Measurements from ENCODE around the gene FCHSD2. TPM values are rescaled to one million over a fixed set of nuclear protein-coding genes. Genes with fewer than 3 reads are reported as not detected.
A peak's percentile ranks its signal among the peaks of the same experiment; 100 is the strongest.
"Not testable (repeated sequence)": the region's sequence is repeated elsewhere in the genome, so short reads cannot be mapped to it uniquely, and the experiment has no call there.

The FCHSD2 gene
- total RNA-seq, 6 experiments from 2014 or later: 10.8 to 25.9 (median 17.8) TPM

GRCh38 chr11:72984453-72985077 is 157.6 kb downstream of the FCHSD2 start:
- intact Hi-C loops (cut with DNase I): no loop called here
- Histone ChIP-seq H3K4me3 (no peak overlapping the region), H3K27me3 (no peaks in the 10 kb centered on the region), H3K36me3 (peaks cover 0 to 8% (median 4%) of the 10 kb centered on the region in 4 donors), H3K27ac (no peak overlapping the region), H3K4me1 (no peaks in the 10 kb centered on the region), H3K9me3 (no peaks in the 10 kb centered on the region)
- ATAC-seq: no peak
- TF ChIP-seq POLR2A (IDR thresholded peaks at IDR 0.05) (no peak), CTCF (IDR thresholded peaks at IDR 0.05) (no peak)
- WGBS (ENCODE audit: insufficient coverage, low coverage, low lambda C conversion rate, missing lambda C conversion rate): 80% methylated on average over 1 of the region's 3 CpGs
- DNase-seq: no peak

GRCh38 chr11:72983560-72983959 is 158.6 kb downstream of the FCHSD2 start:
- Histone ChIP-seq H3K4me3 (no peak overlapping the region), H3K27me3 (no peaks in the 10 kb centered on the region), H3K36me3 (peaks cover 0 to 8% (median 4%) of the 10 kb centered on the region in 4 donors), H3K27ac (no peak overlapping the region), H3K9me3 (no peaks in the 10 kb centered on the region), H3K4me1 (no peaks in the 10 kb centered on the region)
- DNase-seq: no peak
- 88% methylated on average over 2 of the region's 2 CpGs for WGBS (ENCODE audit: insufficient coverage, low coverage, low lambda C conversion rate, missing lambda C conversion rate)
- intact Hi-C loops (cut with DNase I): no loop called here
- TF ChIP-seq CTCF (IDR thresholded peaks at IDR 0.05) (no peak), POLR2A (IDR thresholded peaks at IDR 0.05) (no peak)
- ATAC-seq: no peak

GRCh38 chr11:72981971-72982685 is 160.0 kb downstream of the FCHSD2 start:
- intact Hi-C loops (cut with DNase I): no loop called here
- H3K36me3 ChIP-seq: peaks cover 0 to 8% (median 4%) of the 10 kb centered on the region in 4 donors
- TF ChIP-seq POLR2A (IDR thresholded peaks at IDR 0.05): no peak
- TF ChIP-seq CTCF (IDR thresholded peaks at IDR 0.05): no peak
- WGBS (ENCODE audit: insufficient coverage, low coverage, low lambda C conversion rate, missing lambda C conversion rate): 32% methylated on average over 3 of the region's 3 CpGs
- ATAC-seq (peak in 3 of 4 donors; percentile 15 to 45 (median 25)), DNase-seq (no peak)
- no peaks in the 10 kb centered on the region for H3K9me3 ChIP-seq
- H3K27me3 ChIP-seq: no peaks in the 10 kb centered on the region
- H3K4me3 ChIP-seq: no peak overlapping the region
- no peaks in the 10 kb centered on the region for H3K4me1 ChIP-seq
- peak overlapping the region in 1 of 3 donors; percentile 2 for H3K27ac ChIP-seq

- Histone ChIP-seq H3K4me1 (no peaks in the 10 kb centered on the region), H3K4me3 (no peak overlapping the region), H3K27ac (no peak overlapping the region), H3K9me3 (no peaks in the 10 kb centered on the region), H3K36me3 (peaks cover 0 to 8% (median 4%) of the 10 kb centered on the region in 4 donors), H3K27me3 (no peaks in the 10 kb centered on the region)
- 50% methylated on average over 1 of the region's 1 CpG for WGBS (ENCODE audit: insufficient coverage, low coverage, low lambda C conversion rate, missing lambda C conversion rate)
- TF ChIP-seq CTCF (IDR thresholded peaks at IDR 0.05): no peak
- TF ChIP-seq POLR2A (IDR thresholded peaks at IDR 0.05): no peak
- no peak for DNase-seq
- intact Hi-C loops (cut with DNase I): no loop called here
- ATAC-seq: peak in 1 of 4 donors; percentile 28
Observed at GRCh38 chr11:72981080-72981479, 161.0 kb downstream of the FCHSD2 start.

GRCh38 chr11:72977782-72978181 is 164.3 kb downstream of the FCHSD2 start:
- intact Hi-C loops (cut with DNase I); ATAC-seq; H3K9me3 ChIP-seq; H3K27ac ChIP-seq; H3K4me3 ChIP-seq; DNase-seq; H3K4me1 ChIP-seq; H3K36me3 ChIP-seq; H3K27me3 ChIP-seq: not testable (repeated sequence)
- 75% methylated on average over 1 of the region's 2 CpGs for WGBS (ENCODE audit: insufficient coverage, low coverage, low lambda C conversion rate, missing lambda C conversion rate)

GRCh38 chr11:72976522-72976892 is 165.6 kb downstream of the FCHSD2 start:
- ATAC-seq; H3K9me3 ChIP-seq; DNase-seq; H3K36me3 ChIP-seq; H3K4me1 ChIP-seq; H3K4me3 ChIP-seq; intact Hi-C loops (cut with DNase I); H3K27me3 ChIP-seq: not testable (repeated sequence)
- H3K27ac ChIP-seq: peak overlapping the region in 2 of 3 donors; percentile 2 to 28
- WGBS (ENCODE audit: insufficient coverage, low coverage, low lambda C conversion rate, missing lambda C conversion rate): 100% methylated on average over 1 of the region's 1 CpG
